ENCODE data around the gene TMEM89. TPM values are rescaled to one million over a fixed set of nuclear protein-coding genes. Genes with fewer than 3 reads are reported as not detected.
A peak's percentile ranks its signal among the peaks of the same experiment; 100 is the strongest.

Gene TMEM89
- total RNA-seq, 4 donors from 2014 or later = not detected

DNA sequence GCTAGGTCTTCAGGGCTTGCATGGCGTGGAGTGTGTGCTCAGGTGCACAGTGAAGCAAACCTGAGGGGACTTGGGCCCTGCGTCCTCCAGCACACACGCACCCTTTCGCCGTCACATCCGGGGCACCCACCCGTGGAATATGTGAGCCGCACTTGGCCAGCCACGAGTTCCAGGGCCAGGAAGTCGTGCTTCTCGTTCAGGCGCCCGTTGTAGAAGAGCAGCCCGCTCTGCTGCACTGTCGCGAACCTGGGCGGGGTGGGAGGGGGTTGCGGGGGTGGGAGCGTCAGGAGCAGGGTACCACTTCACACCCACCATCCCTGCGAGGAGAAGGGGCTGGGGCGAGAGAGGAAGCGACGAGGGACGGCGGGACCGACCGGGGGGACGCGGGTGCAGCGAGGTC is 34.0 kb upstream of the TMEM89 start:
- no peak for DNase-seq (ENCODE audit: low spot score in 2 of 2)
- H3K27ac ChIP-seq = peak overlapping the region; percentile 2 to 82 (median 72)
- 8 to 15% methylated on average over 21 to 28 of the region's 30 CpGs for WGBS, 2 donors

DNA sequence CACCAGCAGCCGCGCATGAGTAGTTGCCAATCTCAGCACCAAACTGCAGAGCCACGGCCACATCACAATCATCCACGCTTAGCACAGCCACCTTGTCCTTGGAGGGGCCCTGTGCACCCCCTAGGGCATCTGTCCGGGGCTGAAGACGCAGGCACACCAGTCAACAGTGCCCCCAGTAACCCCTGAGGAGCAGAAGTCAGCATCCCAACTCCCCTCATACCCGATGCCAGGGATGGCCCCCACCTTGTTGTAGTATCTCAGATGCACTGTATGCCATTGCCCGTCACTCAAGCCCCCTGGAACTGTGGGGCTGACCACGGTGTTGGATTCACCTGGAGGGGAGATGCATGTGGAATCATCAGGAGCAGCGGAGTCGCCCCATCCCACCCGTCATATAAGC is 33.5 kb upstream of the TMEM89 start:
- TF ChIP-seq POLR2A (IDR thresholded peaks at IDR 0.05) = no peak
- TF ChIP-seq EP300 (IDR thresholded peaks at IDR 0.05) = no peak
- TF ChIP-seq, protein P1, sequence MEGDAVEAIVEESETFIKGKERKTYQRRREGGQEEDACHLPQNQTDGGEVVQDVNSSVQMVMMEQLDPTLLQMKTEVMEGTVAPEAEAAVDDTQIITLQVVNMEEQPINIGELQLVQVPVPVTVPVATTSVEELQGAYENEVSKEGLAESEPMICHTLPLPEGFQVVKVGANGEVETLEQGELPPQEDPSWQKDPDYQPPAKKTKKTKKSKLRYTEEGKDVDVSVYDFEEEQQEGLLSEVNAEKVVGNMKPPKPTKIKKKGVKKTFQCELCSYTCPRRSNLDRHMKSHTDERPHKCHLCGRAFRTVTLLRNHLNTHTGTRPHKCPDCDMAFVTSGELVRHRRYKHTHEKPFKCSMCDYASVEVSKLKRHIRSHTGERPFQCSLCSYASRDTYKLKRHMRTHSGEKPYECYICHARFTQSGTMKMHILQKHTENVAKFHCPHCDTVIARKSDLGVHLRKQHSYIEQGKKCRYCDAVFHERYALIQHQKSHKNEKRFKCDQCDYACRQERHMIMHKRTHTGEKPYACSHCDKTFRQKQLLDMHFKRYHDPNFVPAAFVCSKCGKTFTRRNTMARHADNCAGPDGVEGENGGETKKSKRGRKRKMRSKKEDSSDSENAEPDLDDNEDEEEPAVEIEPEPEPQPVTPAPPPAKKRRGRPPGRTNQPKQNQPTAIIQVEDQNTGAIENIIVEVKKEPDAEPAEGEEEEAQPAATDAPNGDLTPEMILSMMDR (IDR thresholded peaks at IDR 0.05) = no peak
- Histone ChIP-seq H3K4me1 (peaks cover 0 to 16% (median 5%) of the 10 kb centered on the region in 4 donors), H3K36me3 (peaks cover 0 to 4% (median 0%) of the 10 kb centered on the region in 3 donors), H3K27me3 (no peaks in the 10 kb centered on the region), H3K27ac (no peak overlapping the region), H3K9me3 (no peaks in the 10 kb centered on the region), H3K4me3 (no peak overlapping the region)
- DNase-seq (ENCODE audit: low spot score in 2 of 2) = no peak
- WGBS, 2 donors = 89 to 92% methylated on average over 10 to 12 of the region's 12 CpGs

More for the DNA sequence above, 34.0 kb upstream of the TMEM89 start:
- Histone ChIP-seq H3K9me3 (no peaks in the 10 kb centered on the region), H3K4me3 (peak overlapping the region; percentile 39 to 69 (median 64)), H3K4me1 (peaks cover 0 to 16% (median 5%) of the 10 kb centered on the region in 4 donors), H3K27me3 (no peaks in the 10 kb centered on the region), H3K36me3 (peaks cover 0 to 4% (median 0%) of the 10 kb centered on the region in 3 donors)
- TF ChIP-seq, protein P1 (IDR thresholded peaks at IDR 0.05) = no peak
- no peak for TF ChIP-seq POLR2A (IDR thresholded peaks at IDR 0.05)

DNA sequence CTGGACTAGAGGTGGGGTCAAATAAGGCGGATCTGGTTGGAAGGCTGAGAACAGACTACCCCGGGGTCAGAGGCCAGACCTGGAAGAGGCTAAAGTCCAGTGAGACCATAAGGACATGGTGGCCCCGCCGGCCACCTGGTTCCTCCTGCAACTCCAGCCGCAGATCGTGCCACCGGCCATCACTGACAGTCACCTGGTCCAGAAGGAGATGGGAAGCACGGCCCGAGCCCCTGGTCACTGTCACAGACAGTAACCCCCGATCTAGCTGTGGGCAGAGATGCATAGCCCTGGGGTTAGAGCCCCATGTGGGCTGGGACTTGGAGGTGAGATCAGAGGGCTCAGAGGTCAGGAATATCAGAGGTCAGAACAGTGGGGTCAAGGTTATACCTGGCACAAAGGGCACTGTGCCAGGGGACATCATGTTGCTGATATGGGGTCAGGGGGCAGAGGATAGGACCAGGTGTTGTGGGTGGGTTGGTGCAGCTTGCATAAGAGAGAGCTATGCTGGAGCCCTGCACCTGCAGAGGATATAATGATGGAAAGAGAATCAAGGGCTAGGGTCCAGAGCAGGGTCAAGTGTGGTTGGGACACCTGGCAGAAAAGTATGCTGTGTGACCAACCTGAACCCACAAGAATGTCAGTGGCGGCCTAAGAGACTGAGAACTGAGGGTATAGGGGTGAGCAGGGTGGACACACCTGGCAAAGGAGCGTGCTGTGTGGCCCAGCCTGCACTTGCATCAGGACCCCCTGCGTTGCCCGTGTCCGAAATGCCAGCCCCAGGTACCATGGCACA is 31.6 kb upstream of the TMEM89 start:
- Histone ChIP-seq H3K4me1 (peaks cover 0 to 16% (median 5%) of the 10 kb centered on the region in 4 donors), H3K27ac (no peak overlapping the region), H3K9me3 (no peaks in the 10 kb centered on the region), H3K4me3 (no peak overlapping the region), H3K36me3 (peaks cover 0 to 4% (median 0%) of the 10 kb centered on the region in 3 donors), H3K27me3 (no peaks in the 10 kb centered on the region)
- no peak for DNase-seq (ENCODE audit: low spot score in 2 of 2)
- 94 to 96% methylated on average over 15 of the region's 15 CpGs for WGBS, 2 donors
- TF ChIP-seq, protein P1 (IDR thresholded peaks at IDR 0.05) = no peak

DNA sequence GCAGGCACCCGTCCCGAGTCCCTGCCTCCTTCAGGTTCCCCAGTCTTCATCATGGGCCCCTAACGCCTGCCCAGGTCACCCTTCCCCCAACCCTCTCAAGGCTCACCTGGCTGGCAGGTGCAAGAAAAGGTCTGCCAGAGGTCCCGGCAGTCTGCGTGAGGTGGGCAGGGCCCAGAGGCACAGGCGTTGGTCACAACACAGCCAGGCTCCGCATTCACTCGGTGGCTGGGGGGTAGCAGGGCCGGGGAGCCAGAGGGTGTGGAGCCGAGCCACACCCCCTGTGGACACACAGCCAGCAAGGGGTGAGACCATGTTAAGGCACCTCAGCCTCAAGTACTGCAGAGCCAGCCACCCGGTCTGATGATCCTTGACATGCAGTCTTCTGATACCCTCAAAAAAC is 30.2 kb upstream of the TMEM89 start:
- no peaks in the 10 kb centered on the region for H3K9me3 ChIP-seq
- WGBS, 2 donors = 65 to 93% methylated on average over 6 to 8 of the region's 11 CpGs
- no peak overlapping the region for H3K4me3 ChIP-seq
- no peak for DNase-seq (ENCODE audit: low spot score in 2 of 2)
- peaks cover 0 to 4% (median 0%) of the 10 kb centered on the region in 3 donors for H3K36me3 ChIP-seq
- no peaks in the 10 kb centered on the region for H3K27me3 ChIP-seq
- H3K4me1 ChIP-seq = peaks cover 0 to 14% (median 5%) of the 10 kb centered on the region in 4 donors
- TF ChIP-seq POLR2A (IDR thresholded peaks at IDR 0.05) = no peak
- TF ChIP-seq, protein P1 (IDR thresholded peaks at IDR 0.05) = no peak
- TF ChIP-seq EP300 (IDR thresholded peaks at IDR 0.05) = no peak
- H3K27ac ChIP-seq = no peak overlapping the region

DNA sequence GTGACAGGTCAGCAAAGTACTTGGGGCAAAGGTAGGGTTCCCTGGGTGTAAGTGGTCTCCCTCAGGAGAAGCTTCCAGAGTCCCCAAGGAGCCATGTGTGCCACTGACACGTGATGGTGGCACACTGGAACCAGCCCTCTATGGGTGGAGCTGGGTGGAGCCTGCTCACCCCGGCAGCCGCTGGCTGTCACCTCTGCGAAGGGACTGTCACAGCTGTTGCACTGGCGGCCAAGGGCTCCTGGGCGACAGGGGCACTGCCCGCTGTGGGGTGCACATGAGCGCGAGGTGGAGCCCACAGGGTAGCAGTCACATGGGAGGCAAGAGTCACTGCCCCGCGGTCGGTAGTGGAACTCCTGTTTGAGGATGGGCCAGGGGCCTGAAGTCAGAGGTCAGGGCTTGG is 29.2 kb upstream of the TMEM89 start:
- DNase-seq (ENCODE audit: low spot score in 2 of 2) = no peak
- H3K4me1 ChIP-seq = peaks cover 0 to 4% (median 3%) of the 10 kb centered on the region in 4 donors
- no peak overlapping the region for H3K27ac ChIP-seq
- peaks cover 0 to 4% (median 0%) of the 10 kb centered on the region in 3 donors for H3K36me3 ChIP-seq
- 82 to 84% methylated on average over 12 of the region's 12 CpGs for WGBS, 2 donors
- TF ChIP-seq POLR2A (IDR thresholded peaks at IDR 0.05) (no peak), EP300 (IDR thresholded peaks at IDR 0.05) (no peak)
- TF ChIP-seq, protein P1 (IDR thresholded peaks at IDR 0.05) = no peak
- H3K4me3 ChIP-seq = no peak overlapping the region
- H3K9me3 ChIP-seq = no peaks in the 10 kb centered on the region
- no peaks in the 10 kb centered on the region for H3K27me3 ChIP-seq
